ENCODE results near the gene NPAS3. TPM values are rescaled to one million over a fixed set of nuclear protein-coding genes. Genes with fewer than 3 reads are reported as not detected.
A peak's percentile ranks its signal among the peaks of the same experiment; 100 is the strongest.

Gene NPAS3
- total RNA-seq, 1 experiment from 2014 or later, result 0.36 TPM

DNA sequence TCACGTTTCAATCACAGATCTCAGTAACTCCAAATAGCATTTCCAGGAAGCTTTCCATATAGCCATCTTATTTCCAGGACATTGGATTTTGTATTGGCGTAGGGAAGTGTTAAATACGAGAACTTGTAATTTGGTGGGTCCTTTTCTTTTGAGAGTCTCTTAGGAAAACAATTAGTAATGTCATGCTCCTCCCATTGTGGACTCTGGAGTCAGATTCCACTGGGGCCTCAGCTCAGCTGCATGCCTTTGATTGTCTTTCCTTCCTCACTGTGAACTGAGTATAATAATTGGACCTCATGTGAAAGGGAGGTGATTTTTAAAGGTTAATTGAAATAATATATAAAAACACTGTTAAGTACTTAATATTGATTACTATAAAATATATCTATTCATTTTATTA, 462.6 kb downstream of the NPAS3 start:
- ChIA-PET POLR2A (ENCODE audit: unreplicated experiment) (no interaction called here), CTCF (no interaction called here)
- Histone ChIP-seq H3K9ac (ENCODE audit: low read length) (no peak overlapping the region), H3K4me3 (ENCODE audit: low read length) (no peak overlapping the region), H3K4me1 (ENCODE audit: insufficient read depth, low read length) (peaks cover 17% of the 10 kb centered on the region), H2AFZ (ENCODE audit: low read length) (no peak overlapping the region), H3K27ac (ENCODE audit: low read length) (no peak overlapping the region), H3F3A (ENCODE audit: low read length, unreplicated experiment) (no peaks in the 10 kb centered on the region), H3K27me3 (ENCODE audit: low read length) (no peaks in the 10 kb centered on the region), H3K79me2 (ENCODE audit: low read length) (no peaks in the 10 kb centered on the region), H3K9me2 (replicated peaks; ENCODE audit: low read length) (no peaks in the 10 kb centered on the region), H3K4me2 (ENCODE audit: low read length) (no peak overlapping the region), H3K9me3 (ENCODE audit: low read length) (no peaks in the 10 kb centered on the region), H3K36me3 (ENCODE audit: low read depth, low read length) (no peaks in the 10 kb centered on the region), H4K20me1 (ENCODE audit: low read length) (no peaks in the 10 kb centered on the region)
- peak; percentile 21; the same call in 1 of the 2 replicates for ATAC-seq
- TF ChIP-seq EZH2phosphoT487 (IDR thresholded peaks at IDR 0.05; ENCODE audit: borderline replicate concordance, low read length) (no peak), EZH2 (IDR thresholded peaks at IDR 0.05; ENCODE audit: low read length, unreplicated experiment) (no peak)
- TF ChIP-seq, protein P1, sequence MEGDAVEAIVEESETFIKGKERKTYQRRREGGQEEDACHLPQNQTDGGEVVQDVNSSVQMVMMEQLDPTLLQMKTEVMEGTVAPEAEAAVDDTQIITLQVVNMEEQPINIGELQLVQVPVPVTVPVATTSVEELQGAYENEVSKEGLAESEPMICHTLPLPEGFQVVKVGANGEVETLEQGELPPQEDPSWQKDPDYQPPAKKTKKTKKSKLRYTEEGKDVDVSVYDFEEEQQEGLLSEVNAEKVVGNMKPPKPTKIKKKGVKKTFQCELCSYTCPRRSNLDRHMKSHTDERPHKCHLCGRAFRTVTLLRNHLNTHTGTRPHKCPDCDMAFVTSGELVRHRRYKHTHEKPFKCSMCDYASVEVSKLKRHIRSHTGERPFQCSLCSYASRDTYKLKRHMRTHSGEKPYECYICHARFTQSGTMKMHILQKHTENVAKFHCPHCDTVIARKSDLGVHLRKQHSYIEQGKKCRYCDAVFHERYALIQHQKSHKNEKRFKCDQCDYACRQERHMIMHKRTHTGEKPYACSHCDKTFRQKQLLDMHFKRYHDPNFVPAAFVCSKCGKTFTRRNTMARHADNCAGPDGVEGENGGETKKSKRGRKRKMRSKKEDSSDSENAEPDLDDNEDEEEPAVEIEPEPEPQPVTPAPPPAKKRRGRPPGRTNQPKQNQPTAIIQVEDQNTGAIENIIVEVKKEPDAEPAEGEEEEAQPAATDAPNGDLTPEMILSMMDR (conservative IDR thresholded peaks at IDR 0.05; ENCODE audit: low read depth, low read length), result no peak
- intact Hi-C loops (cut with micrococcal nuclease), result no loop called here
- no TSS peak for BruUV-seq (replicated peaks)
- DNase-seq, result peak; percentile 7

DNA sequence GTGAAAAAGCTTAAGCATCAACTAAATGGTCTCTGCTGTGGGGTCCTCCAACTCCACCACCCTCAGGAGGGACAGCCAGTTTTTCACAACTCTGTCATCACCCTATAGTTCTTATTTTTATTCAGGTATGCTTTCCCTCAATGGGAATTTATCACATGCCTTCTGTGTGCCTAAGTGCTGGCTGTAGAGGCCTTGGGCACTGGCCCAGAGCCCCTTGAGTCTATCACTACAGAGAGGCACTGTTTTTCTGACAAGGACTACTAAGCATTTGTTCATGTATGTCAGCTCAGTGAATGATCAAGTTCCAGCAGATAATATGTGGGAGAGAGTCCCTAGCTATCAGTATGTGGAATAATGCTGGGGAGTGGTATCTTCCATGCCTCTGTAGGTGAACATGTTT, 463.9 kb downstream of the NPAS3 start:
- ChIA-PET CTCF (no interaction called here), POLR2A (ENCODE audit: unreplicated experiment) (no interaction called here)
- Histone ChIP-seq H2AFZ (ENCODE audit: low read length) (no peak overlapping the region), H3F3A (ENCODE audit: low read length, unreplicated experiment) (no peaks in the 10 kb centered on the region), H3K4me2 (ENCODE audit: low read length) (no peak overlapping the region), H3K27me3 (ENCODE audit: low read length) (no peaks in the 10 kb centered on the region), H3K9me2 (replicated peaks; ENCODE audit: low read length) (no peaks in the 10 kb centered on the region), H3K36me3 (ENCODE audit: low read depth, low read length) (no peaks in the 10 kb centered on the region), H3K79me2 (ENCODE audit: low read length) (no peaks in the 10 kb centered on the region), H3K9me3 (ENCODE audit: low read length) (no peaks in the 10 kb centered on the region), H3K27ac (ENCODE audit: low read length) (no peak overlapping the region), H4K20me1 (ENCODE audit: low read length) (no peaks in the 10 kb centered on the region), H3K4me1 (ENCODE audit: insufficient read depth, low read length) (peaks cover 17% of the 10 kb centered on the region), H3K4me3 (ENCODE audit: low read length) (no peak overlapping the region), H3K9ac (ENCODE audit: low read length) (no peak overlapping the region)
- intact Hi-C loops (cut with micrococcal nuclease), result no loop called here
- no TSS peak for BruUV-seq (replicated peaks)
- ATAC-seq (no peak), DNase-seq (no peak)
- TF ChIP-seq EZH2 (IDR thresholded peaks at IDR 0.05; ENCODE audit: low read length, unreplicated experiment) (no peak), EZH2phosphoT487 (IDR thresholded peaks at IDR 0.05; ENCODE audit: borderline replicate concordance, low read length) (no peak)
- TF ChIP-seq, protein P1 (conservative IDR thresholded peaks at IDR 0.05; ENCODE audit: low read depth, low read length), result no peak

DNA sequence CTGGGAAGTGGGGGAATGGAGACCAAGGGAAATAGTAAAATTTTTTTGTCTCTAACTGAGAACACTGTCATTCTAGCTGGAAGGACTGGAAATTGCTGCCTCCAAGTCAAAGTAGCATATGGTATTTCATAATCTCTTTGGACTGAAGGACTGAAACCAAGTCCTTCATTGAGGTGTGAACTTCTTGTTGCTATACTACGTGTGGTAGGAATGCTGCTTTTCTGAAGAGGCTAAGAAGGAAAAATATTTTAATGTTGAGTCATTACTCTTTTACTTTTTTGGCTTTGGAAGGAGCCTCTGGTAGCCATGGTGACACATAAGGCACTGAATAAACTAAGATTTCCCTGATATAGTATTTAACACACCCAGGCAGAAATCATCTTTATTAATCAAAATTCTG, 465.4 kb downstream of the NPAS3 start:
- ChIA-PET POLR2A (ENCODE audit: unreplicated experiment) (no interaction called here), CTCF (no interaction called here)
- H3K9me2 ChIP-seq (replicated peaks; ENCODE audit: low read length), result no peaks in the 10 kb centered on the region
- H3K36me3 ChIP-seq (ENCODE audit: low read depth, low read length), result no peaks in the 10 kb centered on the region
- peaks cover 27% of the 10 kb centered on the region for H3K4me1 ChIP-seq (ENCODE audit: insufficient read depth, low read length)
- H3K9ac ChIP-seq (ENCODE audit: low read length), result no peak overlapping the region
- H3K4me3 ChIP-seq (ENCODE audit: low read length), result no peak overlapping the region
- DNase-seq (peak; percentile 91), ATAC-seq (peak; percentile 90)
- peak overlapping the region; percentile 42 for H3K4me2 ChIP-seq (ENCODE audit: low read length)
- H3K79me2 ChIP-seq (ENCODE audit: low read length), result no peaks in the 10 kb centered on the region
- no peaks in the 10 kb centered on the region for H4K20me1 ChIP-seq (ENCODE audit: low read length)
- H3K27me3 ChIP-seq (ENCODE audit: low read length), result no peaks in the 10 kb centered on the region
- H3K27ac ChIP-seq (ENCODE audit: low read length), result 0 out of 2 replicates have a peak overlapping the region, but pooled peaks have one; percentile 11
- no TSS peak for BruUV-seq (replicated peaks)
- TF ChIP-seq EZH2 (IDR thresholded peaks at IDR 0.05; ENCODE audit: low read length, unreplicated experiment), result no peak
- TF ChIP-seq, protein P1 (conservative IDR thresholded peaks at IDR 0.05; ENCODE audit: low read depth, low read length), result peak; percentile 22; the same call in 1 of the 2 replicates
- no peak overlapping the region; the same call in 1 of the 2 replicates for H2AFZ ChIP-seq (ENCODE audit: low read length)
- intact Hi-C loops (cut with micrococcal nuclease), result no loop called here
- H3F3A ChIP-seq (ENCODE audit: low read length, unreplicated experiment), result no peaks in the 10 kb centered on the region
- H3K9me3 ChIP-seq (ENCODE audit: low read length), result no peaks in the 10 kb centered on the region

Data from PC-3 (cell line).